Measurements from ENCODE around the gene ZNF583. TPM values are rescaled to one million over a fixed set of nuclear protein-coding genes. Genes with fewer than 3 reads are reported as not detected.

ZNF583 gene
- total and polyA plus RNA-seq, 2 of the 13 experiments (the other 11 are each of a cell fraction or from before 2014, with no cell fraction given): 0.65 to 5.3 TPM

- no peak for TF ChIP-seq NONO (IDR thresholded peaks at IDR 0.05)
- TF ChIP-seq NONO (CRISPR knock-in tag; conservative IDR thresholded peaks at IDR 0.05): peak; percentile 79
- TF ChIP-seq ADNP (CRISPR knock-in tag; IDR thresholded peaks at IDR 0.05): peak; percentile 9; the same call in 1 of the 2 replicates
- peak; percentile 78 for TF ChIP-seq SAP130 (CRISPR knock-in tag; IDR thresholded peaks at IDR 0.05; ENCODE audit: low read depth)
- no peak for TF ChIP-seq ZNF724P (CRISPR knock-in tag; IDR thresholded peaks at IDR 0.05; ENCODE audit: borderline replicate concordance)
- TF ChIP-seq KLF16 (CRISPR knock-in tag; IDR thresholded peaks at IDR 0.05): peak in 1 of 2 experiments; percentile 45; a peak in 1 of 4 replicates
- no peak for TF ChIP-seq ZFYVE20 (CRISPR knock-in tag; IDR thresholded peaks at IDR 0.05; ENCODE audit: borderline replicate concordance, low read depth)
- no peak for TF ChIP-seq ZSCAN9 (CRISPR knock-in tag; IDR thresholded peaks at IDR 0.05; ENCODE audit: borderline replicate concordance)
- TF ChIP-seq, protein P1, sequence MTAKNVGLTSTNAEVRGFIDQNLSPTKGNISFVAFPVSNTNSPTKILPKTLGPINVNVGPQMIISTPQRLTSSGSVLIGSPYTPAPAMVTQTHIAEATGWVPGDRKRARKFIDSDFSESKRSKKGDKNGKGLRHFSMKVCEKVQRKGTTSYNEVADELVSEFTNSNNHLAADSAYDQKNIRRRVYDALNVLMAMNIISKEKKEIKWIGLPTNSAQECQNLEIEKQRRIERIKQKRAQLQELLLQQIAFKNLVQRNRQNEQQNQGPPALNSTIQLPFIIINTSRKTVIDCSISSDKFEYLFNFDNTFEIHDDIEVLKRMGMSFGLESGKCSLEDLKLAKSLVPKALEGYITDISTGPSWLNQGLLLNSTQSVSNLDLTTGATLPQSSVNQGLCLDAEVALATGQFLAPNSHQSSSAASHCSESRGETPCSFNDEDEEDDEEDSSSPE (CRISPR knock-in tag; IDR thresholded peaks at IDR 0.05): no peak
- TF ChIP-seq ZNF773 (CRISPR knock-in tag; IDR thresholded peaks at IDR 0.05; ENCODE audit: borderline replicate concordance): no peak; the same call in 1 of the 2 replicates
- TF ChIP-seq CAMTA2 (CRISPR knock-in tag; IDR thresholded peaks at IDR 0.05; ENCODE audit: borderline replicate concordance): 0 out of 2 replicates have a peak, but pooled peaks have one; percentile 71
- TF ChIP-seq ZNF598 (CRISPR knock-in tag; IDR thresholded peaks at IDR 0.05; ENCODE audit: borderline replicate concordance): no peak
- TF ChIP-seq AKAP8 (CRISPR knock-in tag; IDR thresholded peaks at IDR 0.05): 0 out of 2 replicates have a peak, but pooled peaks have one; percentile 67
- no peak; the same call in 1 of the 2 replicates for TF ChIP-seq ELF1 (CRISPR knock-in tag; IDR thresholded peaks at IDR 0.05)
- TF ChIP-seq ZNF414 (CRISPR knock-in tag; IDR thresholded peaks at IDR 0.05): no peak
- TF ChIP-seq SALL1 (CRISPR knock-in tag; IDR thresholded peaks at IDR 0.05): peak; percentile 53; the same call in 1 of the 2 replicates
- TF ChIP-seq KAT7 (CRISPR knock-in tag; IDR thresholded peaks at IDR 0.05; ENCODE audit: borderline replicate concordance): no peak; the same call in 1 of the 2 replicates
- TF ChIP-seq, protein P2, sequence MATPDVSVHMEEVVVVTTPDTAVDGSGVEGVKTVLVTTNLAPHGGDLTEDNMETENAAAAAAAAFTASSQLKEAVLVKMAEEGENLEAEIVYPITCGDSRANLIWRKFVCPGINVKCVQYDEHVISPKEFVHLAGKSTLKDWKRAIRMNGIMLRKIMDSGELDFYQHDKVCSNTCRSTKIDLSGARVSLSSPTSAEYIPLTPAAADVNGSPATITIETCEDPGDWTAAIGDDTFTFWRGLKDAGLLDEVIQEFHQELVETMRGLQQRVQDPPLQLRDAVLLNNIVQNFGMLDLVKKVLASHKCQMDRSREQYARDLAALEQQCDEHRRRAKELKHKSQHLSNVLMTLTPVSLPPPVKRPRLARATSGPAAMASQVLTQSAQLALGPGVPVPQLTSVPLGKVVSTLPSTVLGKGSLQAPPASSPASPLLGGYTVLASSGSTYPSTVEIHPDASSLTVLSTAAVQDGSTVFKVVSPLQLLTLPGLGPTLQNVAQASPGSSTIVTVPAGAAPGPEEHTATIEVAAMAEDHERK (CRISPR knock-in tag; IDR thresholded peaks at IDR 0.05; ENCODE audit: low read depth): no peak
- TF ChIP-seq MED8 (CRISPR knock-in tag; IDR thresholded peaks at IDR 0.05; ENCODE audit: insufficient replicate concordance): no peak
- TF ChIP-seq ZNF292 (CRISPR knock-in tag; IDR thresholded peaks at IDR 0.05; ENCODE audit: borderline replicate concordance, low read depth): no peak; the same call in 1 of the 2 replicates
- TF ChIP-seq ZNF329 (CRISPR knock-in tag; IDR thresholded peaks at IDR 0.05; ENCODE audit: low read depth): 0 out of 2 replicates have a peak, but pooled peaks have one; percentile 45
- peak; percentile 82; the same call in 1 of the 2 replicates for TF ChIP-seq IRF9 (CRISPR knock-in tag; IDR thresholded peaks at IDR 0.05; ENCODE audit: borderline replicate concordance)
- no peak for TF ChIP-seq ZNF546 (CRISPR knock-in tag; conservative IDR thresholded peaks at IDR 0.05)
- TF ChIP-seq HOXA9 (CRISPR knock-in tag; IDR thresholded peaks at IDR 0.05; ENCODE audit: borderline replicate concordance): no peak
- TF ChIP-seq ZFP62 (CRISPR knock-in tag; IDR thresholded peaks at IDR 0.05): no peak
Measured at GRCh38 chr19:56403764-56404704, at the start of gene ZNF583 (continued).

Data from HepG2 (cell line).